GM19025 (cell line): ENCODE results near the gene GXYLT2.
"Not testable (repeated sequence)": the region's sequence is repeated elsewhere in the genome, so short reads cannot be mapped to it uniquely, and the experiment has no call there.

Experiments used
- ATAC-seq: cut with Tn5 transposase; IDR thresholded peaks from one replicate; pipeline ENCODE4 v1.9.1; 2021; ENCODE audit warnings: mild to moderate bottlenecking, low read depth, moderate library complexity; ENCODE audit not compliant: unreplicated experiment

The GXYLT2 gene

DNA sequence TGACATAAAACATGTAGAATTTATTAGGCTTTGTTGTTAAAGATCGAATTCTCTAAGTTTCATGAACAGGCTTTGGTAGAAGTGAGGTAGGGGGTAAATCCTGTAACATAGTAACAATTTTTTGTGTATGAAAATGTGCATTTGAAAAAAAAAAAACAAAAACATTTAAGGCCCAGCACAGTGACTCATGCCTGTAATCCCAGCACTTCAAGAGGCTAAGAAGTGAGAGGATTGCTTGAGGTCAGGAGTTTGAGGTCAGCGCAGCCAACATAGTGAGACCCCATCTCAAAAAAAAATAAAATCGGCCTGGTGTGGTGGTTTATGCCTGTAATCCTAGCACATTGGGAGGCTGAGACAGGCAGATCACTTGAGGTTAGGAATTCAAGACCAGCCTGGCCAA lies 81.9 kb downstream of the GXYLT2 start:
- no peak for ATAC-seq

DNA sequence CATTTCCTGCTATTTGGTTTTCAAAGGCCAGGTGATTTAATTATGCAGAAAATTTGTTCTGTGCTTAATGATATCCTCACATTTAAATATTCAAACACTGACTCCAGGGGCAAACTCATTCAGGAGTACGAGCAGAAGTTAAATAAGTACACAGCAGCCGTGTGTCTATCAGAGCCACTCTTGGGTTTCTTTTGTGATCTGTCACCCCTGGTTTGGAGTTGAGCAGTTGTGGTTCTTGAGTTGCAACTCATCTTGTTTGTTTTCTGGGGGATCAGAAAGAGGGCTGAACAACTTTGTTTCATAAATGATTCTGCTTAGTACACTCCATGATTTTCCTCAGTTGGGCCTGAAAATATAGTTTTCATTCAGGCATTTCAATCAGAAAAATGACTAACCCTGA lies 83.1 kb downstream of the GXYLT2 start:
- ATAC-seq = no peak

DNA sequence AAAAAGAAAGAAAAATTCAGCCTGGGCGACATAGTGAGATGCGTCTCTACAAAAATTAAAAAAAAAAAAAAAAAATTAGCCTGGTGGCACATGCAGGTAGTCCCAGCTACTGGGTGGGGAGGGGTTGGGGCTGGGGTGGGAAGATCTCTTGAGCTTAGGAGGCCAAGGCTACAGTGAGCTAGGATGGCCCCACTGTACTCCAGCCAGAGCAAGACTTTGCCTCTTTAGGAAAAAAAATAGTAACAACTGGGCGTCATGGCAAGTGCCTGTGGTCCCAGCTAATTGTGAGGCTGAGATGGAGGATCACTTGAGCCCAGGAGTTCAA lies 84.8 kb downstream of the GXYLT2 start:
- ATAC-seq = no peak

DNA sequence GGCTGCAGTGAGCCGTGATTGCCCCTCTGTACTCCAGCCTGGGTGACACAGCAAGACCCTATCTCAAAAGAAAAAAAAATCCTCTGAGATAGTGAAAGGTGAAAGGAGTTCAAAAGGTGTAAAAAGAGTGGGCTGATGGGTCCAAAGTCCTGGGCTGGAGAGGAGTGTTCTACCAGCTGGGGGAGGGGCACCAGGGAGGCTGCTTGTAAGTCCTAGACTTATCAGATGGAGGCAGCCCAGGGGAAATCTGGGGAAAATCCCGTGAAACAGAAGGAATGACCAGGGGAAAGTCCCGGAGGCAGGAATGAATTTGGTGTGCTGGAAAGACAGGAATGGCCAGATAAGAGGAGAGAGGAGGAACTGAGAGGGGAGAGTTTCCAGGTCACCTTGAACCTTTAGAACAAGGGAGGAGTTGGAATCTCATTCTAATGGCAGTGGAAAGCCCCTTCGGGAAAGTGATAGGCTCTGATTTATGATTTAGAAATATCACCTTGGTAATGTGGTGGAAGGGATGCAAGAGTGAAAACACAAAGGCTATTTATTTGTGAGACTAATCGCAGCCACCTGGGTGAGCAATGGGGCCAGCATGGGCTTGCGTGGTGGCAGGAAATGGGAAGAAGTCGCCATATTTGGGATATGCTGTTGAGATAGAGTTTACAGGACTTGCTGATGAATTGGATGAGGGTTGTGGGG lies 85.3 kb downstream of the GXYLT2 start:
- ATAC-seq = no peak

DNA sequence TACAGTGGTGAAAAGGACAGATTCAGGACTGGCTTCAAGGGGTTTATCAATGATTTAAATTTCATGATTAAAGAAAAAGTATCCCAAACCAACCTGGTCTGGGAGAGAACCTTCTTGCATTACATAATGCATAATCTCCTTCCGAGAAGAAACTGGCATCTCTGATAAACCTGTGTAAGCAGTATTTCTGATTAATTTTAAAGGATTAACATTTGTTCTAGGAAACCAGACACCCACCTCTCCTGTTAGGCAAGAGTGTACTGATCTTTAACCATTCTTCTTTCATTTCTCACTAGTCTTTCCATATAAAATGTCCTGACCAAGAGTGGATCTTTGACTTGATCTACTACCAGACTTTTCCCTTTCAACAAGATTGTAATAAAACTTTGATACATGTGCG lies 85.9 kb downstream of the GXYLT2 start:
- ATAC-seq = no peak

DNA sequence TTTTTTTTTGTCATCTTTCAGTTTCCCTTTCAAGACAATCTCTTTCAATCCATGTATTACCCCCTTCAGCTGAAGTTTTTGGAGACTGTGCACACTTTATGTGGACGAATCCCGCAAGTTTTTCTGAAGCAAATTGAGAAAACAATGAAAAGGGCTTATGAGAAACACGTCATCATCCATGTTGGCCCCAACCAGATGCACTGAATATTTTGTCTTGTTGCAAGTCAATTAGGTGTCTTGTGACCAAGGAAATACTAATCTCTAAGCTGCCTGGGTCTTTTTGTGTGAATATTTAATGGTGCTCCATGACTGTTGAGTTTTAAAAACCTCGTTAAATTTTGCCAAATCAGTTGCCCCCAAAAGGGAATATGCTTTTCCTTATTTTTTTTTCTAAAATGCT lies 87.1 kb downstream of the GXYLT2 start:
- no peak for ATAC-seq

DNA sequence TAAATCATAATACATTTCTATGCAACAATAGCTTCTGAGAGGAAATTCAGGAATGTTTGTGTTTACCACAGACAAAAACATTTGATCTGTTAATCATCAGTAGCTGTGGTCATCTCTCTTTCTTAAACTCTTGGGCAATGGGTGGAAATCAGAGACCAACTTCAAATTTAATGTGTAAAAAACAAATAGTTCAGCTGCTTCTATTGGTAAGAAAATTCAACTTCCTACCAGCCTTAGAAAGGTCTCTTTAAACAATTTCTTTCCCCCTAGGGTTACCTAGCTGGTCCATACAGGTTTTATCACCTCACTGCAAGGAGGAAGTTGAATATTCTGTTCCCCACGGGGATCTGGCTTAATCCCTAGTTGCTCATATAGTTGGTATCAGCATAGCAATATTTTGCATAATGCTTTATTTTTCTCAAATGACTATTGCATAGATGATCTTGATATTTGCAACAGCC lies 88.5 kb downstream of the GXYLT2 start:
- ATAC-seq = no peak

DNA sequence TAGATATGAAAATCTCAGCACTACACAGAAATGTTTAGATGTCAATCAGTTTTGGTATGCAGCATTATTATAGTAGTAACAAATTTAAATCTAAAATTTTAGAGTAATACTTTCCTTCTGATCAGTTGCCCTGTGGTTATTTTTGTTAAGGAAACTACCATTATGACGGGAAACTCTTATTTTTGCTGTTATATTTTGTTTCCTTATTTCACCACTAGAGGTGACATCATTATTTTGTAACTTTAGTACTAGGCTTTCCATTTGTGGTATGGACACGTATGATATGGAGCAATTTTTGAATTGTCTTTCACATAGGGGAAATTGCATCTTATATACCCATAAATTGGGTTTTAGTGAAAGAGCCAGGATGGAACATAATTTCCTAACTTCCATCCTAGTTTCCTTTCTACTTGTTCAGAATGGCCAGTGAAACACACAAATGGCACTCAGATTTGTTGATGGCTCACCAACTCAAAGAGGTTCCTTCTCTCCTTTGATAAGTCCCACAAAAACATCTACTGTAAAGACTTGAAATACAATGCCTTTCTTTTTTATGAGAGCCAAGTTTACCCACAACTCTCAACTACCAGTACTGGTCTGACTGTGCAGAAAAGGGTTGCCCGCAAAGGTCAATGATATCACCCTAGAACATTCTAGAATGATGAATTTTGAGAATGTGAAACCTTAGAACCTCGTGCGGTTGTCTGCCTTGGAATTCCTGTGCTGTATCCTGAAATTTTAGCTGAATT lies 89.4 kb downstream of the GXYLT2 start:
- ATAC-seq = peak; percentile 67

DNA sequence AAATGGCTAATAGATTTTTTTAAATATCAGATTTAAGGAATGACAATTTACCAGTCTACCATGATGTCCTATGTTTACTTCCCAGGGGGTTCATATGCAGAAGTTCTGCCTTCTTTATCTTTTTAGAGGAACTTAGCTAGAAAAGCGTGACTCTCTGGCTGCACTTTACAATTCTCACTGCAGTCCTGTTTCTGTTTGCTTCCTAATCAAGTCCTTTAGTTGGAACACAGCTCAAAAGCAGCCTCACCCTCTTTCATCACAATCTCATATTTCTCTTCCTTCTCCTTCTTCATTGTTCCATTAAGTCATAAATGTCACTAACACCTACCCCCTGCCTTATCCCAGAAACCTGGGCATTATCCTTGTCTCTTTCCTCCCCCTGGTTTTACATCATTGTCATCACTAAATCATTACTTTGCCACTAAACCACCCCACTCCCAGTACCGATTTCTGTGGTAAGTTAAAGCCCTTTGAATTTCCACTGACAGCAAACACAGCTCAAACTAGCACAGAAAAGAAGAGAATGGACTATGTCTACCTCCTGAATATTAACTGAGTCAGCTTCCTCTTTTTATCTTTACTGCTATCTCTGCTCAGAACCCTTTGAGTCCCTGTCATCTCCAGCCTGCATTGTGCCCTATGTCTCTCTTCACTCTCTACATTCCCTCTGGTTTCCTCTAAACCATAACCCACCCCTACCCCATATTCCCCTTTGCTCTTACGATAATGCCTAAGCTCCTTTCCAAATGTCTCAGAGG lies 94.9 kb downstream of the GXYLT2 start:
- no peak for ATAC-seq

DNA sequence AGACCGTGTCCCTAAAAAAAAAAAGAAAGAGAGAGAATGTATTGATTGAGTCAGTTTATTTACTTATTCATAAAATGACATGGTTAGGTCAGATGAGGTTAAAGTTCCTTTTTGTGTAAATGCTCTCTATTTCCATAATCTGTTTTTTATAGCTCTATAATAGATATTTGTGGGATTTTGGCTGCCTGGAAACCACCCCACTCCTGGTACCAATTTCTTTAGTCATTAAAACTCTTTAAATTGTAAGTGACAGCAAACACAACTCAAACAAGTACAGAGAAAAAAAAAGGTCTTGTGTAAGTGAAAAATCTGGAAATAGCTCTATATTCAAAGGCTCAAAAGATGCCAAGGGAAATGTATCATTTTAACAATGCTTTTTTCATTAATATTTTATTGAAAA lies 97.7 kb downstream of the GXYLT2 start:
- ATAC-seq = no peak

DNA sequence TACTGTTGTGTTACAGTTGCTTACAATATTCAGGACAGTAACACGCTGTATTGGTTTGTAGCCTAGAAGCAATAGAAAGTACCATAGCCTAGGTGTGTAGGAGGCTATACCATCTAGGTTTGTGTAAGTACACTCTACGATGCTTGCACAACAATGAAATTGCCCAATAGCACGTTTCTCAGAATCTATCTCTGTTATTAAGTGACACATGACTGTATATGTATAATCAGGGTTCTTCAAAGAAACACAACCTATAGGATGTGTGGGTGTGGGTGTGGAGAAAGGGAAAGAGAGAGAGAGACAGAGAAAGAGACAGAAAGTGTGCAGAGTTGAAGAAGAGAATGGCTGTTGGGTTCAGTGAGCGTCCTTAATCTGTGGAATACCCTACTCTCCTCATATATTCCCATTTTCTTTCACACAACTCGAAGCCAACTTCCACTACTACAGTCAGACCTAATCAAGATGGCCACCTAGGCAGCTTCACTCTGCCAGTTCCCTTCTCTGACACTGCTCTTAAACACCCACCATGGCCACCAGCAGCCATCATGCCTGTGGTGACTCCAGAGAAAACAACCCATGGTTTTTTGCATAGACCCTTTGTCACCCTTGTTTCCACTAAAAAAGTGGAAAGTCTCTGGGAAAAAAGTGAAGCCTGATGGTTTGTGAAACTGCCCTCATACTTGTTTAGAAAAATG lies 103.0 kb downstream of the GXYLT2 start:
- ATAC-seq = no peak

DNA sequence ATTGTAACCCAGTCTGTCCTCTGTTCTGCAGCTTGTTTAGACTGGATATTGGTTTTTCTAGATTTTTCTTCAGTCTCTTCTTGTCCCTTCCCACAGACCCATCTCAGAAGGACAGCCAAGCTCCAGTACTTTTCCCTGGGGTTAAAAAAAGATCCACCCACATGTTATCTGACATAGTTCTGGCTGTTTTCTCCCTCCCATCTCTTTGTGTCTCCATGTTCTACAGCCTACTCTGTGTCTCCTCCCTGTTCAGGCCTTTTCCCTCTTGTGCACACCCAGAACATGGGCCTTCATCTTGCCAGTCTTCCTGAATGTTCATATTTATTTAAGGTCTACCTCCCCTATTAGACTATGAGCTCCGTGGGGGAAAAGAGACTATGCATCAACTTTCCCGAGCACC lies 103.7 kb downstream of the GXYLT2 start:
- no peak for ATAC-seq

DNA sequence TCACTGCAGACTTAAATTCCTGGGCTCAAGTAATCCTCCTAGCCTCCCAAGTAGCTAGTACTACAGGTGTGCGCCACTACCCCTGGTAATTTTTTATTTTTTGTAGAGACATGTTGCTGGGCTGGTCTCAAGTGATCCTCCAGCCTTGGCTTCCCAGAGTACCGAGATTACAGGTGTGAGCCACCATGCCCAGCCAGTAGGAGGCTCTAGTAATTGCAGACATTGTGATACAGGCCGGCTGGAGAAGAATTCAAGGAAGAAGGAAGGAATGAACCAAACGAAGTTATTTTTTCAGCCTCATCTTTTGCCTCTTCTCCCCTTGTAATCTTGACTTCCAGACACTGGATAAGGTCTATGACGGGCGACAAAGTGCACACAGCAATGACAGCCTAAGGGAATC lies 105.5 kb downstream of the GXYLT2 start:
- no peak for ATAC-seq

DNA sequence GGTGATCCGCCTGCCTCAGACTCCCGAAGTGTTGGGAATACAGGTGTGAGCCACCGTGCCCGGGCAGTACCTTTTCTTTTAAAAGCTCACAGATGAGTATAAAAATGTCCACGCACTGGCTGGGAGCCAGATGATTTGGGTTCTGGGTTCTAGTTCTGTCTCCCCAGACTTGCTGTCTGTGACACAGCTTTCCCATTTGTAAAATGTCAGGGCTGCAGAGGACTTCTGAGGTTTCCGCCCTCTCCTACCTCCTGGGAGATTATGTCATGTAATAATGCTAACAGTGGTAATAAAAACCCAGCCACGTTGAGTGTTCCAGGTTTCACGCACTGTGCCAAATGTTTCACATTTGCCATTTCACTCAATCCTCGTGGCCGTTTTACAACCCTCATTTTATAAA lies 107.5 kb downstream of the GXYLT2 start:
- no peak for ATAC-seq

DNA sequence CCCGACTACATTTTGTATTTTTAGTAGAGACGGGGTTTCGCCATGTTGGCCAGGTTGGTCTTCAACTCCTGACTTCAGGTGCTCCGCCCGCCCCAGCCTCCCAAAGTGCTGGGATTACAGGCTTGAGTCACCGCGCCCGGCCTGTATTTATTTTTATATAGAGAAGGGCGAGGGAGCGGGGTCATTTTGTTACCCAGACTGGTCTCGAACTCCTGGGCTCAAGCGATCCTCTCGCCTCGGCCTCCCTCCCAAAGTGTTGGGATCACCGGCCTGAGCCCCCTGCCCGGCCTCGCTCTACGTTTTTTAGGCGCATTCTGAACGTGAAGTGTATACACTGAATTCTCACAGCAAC lies 108.3 kb downstream of the GXYLT2 start:
- ATAC-seq = no peak

DNA sequence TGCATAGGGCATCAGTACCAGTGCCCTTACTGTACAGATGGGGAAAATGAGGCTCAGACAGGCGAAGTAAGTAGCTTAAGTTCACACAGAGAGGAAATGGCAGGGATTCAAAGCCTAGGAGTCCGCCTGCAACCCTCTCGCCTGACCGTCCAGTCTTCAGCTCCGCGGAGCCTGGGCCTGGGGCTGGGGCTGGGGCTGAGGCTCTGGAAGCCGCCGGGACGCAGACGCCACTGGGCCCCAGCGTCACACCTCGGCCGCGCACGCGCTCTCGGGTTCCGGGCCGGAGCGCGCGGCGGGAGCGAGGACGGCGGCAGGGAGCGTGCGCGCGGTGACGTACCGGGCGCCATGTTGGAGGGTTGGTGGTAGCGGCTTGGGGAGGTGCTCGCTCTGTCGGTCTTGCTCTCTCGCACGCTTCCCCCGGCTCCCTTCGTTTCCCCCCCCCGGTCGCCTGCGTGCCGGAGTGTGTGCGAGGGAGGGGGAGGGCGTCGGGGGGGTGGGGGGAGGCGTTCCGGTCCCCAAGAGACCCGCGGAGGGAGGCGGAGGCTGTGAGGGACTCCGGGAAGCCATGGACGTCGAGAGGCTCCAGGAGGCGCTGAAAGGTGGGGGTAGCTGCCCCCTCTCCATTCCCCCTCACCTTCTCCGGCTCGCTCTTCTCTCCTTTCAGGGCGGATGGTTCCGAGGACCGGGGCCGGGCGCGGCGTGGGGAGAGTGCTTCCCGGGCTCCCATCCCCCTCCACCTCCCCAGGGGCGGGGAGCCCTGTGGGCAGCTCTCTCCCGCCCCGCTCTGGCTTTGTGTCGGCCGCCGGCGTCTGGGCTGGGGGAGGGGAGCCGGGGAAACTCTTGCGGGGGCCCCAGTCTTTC lies 108.9 kb downstream of the GXYLT2 start, which contains the start of gene PPP4R2:
Gene PPP4R2 (plus strand): TSS at position 339 of the 861 bp plus-strand sequence. CDS start 227 bp downstream, at position 566.
- peak; percentile 96 for ATAC-seq

DNA sequence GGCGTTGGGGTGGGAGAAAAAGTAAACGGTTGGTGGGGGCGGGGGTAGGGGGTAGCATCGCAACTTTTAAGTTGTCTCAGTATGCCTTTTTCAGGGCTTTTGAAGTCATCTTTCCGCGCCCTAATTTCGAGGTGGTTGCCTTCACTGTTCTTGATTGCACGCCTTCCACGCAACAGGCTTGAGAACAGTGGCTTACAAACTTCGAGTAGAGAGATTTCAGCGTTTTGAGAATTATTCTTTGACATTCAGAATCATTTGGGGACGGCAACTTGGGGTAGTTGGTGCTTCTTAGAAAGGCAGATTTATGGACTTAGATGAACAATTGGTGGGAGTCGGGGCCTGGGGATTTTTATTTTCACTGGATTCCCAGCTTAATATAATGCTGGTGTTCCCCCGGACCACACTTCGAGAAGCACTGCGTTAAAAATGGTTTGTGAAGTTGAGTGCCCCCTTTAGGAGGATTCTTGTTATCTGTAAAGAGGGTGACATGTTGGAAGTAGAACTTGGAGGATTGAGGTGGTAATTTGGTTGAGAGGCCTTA lies 109.6 kb downstream of the GXYLT2 start:
- ATAC-seq = no peak

DNA sequence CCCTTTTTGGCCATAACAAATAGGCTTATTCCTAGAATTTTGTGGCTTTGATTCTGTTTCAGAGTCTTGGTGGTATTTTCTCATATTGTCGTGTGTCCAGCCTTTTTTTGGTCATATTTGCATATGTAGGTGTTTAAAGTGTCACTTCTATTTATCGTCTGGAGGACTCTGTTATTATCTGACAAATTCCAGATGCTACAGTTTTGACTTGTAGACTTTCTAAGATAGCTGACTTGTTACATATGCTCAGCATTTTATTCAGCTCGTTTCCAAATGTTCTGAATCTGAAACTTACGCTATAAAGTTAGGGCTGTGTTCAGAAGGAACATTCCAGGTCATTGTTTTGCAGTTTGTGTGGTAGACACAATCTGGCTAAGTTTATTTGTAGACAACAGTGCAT lies 110.6 kb downstream of the GXYLT2 start:
- ATAC-seq = no peak

DNA sequence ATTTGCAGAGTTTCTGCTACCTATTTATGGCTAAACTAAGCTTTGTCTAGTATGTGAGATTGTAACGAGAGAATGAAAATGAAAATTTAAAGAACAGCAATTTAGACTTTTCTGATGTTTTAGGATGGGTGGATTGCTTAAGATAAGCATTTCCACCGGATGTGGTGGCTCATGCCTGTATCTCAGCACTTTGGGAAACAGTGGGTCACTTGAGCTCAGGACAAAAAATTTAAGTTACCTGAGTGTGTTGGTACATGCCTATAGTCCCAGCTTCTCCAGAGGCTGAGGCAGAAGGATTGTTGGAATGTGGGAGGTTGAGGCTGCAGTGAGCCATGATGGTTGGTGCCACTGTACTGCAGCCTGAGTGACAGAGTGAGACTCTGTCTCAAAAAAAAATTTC lies 112.1 kb downstream of the GXYLT2 start:
- ATAC-seq = no peak

DNA sequence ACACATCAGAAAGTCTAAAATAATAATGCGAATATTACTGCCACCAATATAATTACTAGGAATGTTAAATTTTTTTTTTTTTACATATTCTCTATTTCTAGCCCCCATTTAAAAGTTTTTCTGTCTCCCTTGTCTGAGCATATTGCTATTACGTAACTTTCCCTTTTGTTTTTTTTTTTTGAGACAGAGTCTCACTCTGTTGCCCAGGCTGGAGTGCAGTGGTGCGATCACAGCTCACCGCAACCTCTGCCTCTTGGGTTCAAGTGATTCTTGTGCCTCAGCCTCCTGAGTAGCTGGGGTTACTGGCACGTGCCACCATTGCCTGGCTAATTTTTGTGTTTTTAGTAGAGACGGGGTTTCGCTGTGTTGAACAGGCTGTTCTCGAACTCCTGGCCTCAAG lies 115.2 kb downstream of the GXYLT2 start:
- ATAC-seq = not testable (repeated sequence)
